Gastroesophageal sphincter (tissue), 4 donors: ENCODE results near the gene PRDM12. TPM values are rescaled to one million over a fixed set of nuclear protein-coding genes. Genes with fewer than 3 reads are reported as not detected.

Source experiments
- ATAC-seq: fragments of 150-250 bp; one replicate; pipeline ENCODE4 v1.9.1; 2016; ENCODE audit warnings: mild to moderate bottlenecking, moderate library complexity
- H3K27ac ChIP-seq, 4 donors: fragments of 200-600 bp; sonication (generic) in 3 of 4; 1 replicate in 3 of 4; 2 replicates in 1 of 4; pipeline ENCODE4 v1.5.1; 2016 to 2019
- H3K27me3 ChIP-seq: fragments of 200-600 bp; sonication (generic); one replicate; pipeline ENCODE4 v1.5.1; 2019
- H3K36me3 ChIP-seq, 2 donors: fragments of 200-600 bp; sonication (generic); one replicate each; pipeline ENCODE4 v1.5.1; 2019; ENCODE audit warnings: control low read depth in 1 of 2
- H3K4me1 ChIP-seq, 3 donors: fragments of 200-600 bp; sonication (generic); 1 replicate in 2 of 3; 2 replicates in 1 of 3; pipeline ENCODE4 v1.5.1; 2016 to 2019; ENCODE audit warnings: control low read depth in 2 of 3
- H3K4me3 ChIP-seq, 2 donors: fragments of 200-600 bp; sonication (generic); one replicate each; pipeline ENCODE4 v1.5.1; 2019; ENCODE audit warnings: mild to moderate bottlenecking in 1 of 2, moderate library complexity in 1 of 2
- H3K9me3 ChIP-seq, 3 donors: fragments of 200-600 bp; sonication (generic); one replicate each; pipeline ENCODE4 v1.5.1; 2017 to 2019; ENCODE audit warnings: control low read depth in 2 of 3
- EP300 ChIP-seq: sonication (generic); formaldehyde crosslinking; IDR thresholded peaks from one replicate; pipeline ENCODE4 v1.6.1; 2017; ENCODE audit warnings: antibody characterized with exemption, mild to moderate bottlenecking
- POLR2A ChIP-seq, 2 donors: fragments of 450-650 bp; IDR thresholded peaks; one replicate each; pipeline ENCODE4 v1.6.1; 2017; ENCODE audit warnings: antibody characterized with exemption in 2 of 2, mild to moderate bottlenecking in 2 of 2, moderate library complexity in 1 of 2
- POLR2AphosphoS5 ChIP-seq: sonication (generic); formaldehyde crosslinking; IDR thresholded peaks from one replicate; pipeline ENCODE4 v1.6.1; 2017; ENCODE audit warnings: antibody characterized with exemption
- WGBS, 2 donors: methylation state at CpG; one replicate each; pipeline ENCODE4 v1.1.5; 2018; ENCODE audit warnings: low coverage in 1 of 2; 5-methylcytosine and 5-hydroxymethylcytosine counted together
- total RNA-seq, 4 donors: library from RNA; depleted of rRNA; stranded (reverse); fragments of >200 nt; gene quantifications; one replicate each; pipeline ENCODE4 v1.1.0, GENCODE V29; 2016
- TF ChIP-seq, protein P1 (sequence below), 4 experiments: fragments of 200-600 bp in 2 of 4; fragments of 450-650 bp in 2 of 4; sonication (generic) in 1 of 4; IDR thresholded peaks; one replicate each; pipeline ENCODE4 v1.5.1; 2017 to 2019; ENCODE audit warnings: antibody characterized with exemption in 4 of 4, mild to moderate bottlenecking in 2 of 4, moderate library complexity in 2 of 4

Gene PRDM12
- total RNA-seq, 4 donors from 2014 or later: not detected

- Histone ChIP-seq H3K27me3 (peaks cover 55% of the 10 kb centered on the region), H3K4me3 (no peak overlapping the region), H3K4me1 (peaks cover 0 to 36% (median 25%) of the 10 kb centered on the region in 3 donors), H3K36me3 (no peaks in the 10 kb centered on the region), H3K9me3 (no peaks in the 10 kb centered on the region), H3K27ac (no peak overlapping the region)
- TF ChIP-seq POLR2A (IDR thresholded peaks at IDR 0.05) (no peak), EP300 (no peak), POLR2AphosphoS5 (no peak)
- TF ChIP-seq, protein P1, sequence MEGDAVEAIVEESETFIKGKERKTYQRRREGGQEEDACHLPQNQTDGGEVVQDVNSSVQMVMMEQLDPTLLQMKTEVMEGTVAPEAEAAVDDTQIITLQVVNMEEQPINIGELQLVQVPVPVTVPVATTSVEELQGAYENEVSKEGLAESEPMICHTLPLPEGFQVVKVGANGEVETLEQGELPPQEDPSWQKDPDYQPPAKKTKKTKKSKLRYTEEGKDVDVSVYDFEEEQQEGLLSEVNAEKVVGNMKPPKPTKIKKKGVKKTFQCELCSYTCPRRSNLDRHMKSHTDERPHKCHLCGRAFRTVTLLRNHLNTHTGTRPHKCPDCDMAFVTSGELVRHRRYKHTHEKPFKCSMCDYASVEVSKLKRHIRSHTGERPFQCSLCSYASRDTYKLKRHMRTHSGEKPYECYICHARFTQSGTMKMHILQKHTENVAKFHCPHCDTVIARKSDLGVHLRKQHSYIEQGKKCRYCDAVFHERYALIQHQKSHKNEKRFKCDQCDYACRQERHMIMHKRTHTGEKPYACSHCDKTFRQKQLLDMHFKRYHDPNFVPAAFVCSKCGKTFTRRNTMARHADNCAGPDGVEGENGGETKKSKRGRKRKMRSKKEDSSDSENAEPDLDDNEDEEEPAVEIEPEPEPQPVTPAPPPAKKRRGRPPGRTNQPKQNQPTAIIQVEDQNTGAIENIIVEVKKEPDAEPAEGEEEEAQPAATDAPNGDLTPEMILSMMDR (IDR thresholded peaks at IDR 0.05): no peak
- no peak for ATAC-seq
- 98 to 100% methylated on average over 5 to 9 of the region's 13 CpGs for WGBS, 2 donors
These were observed 3.8 kb downstream of the PRDM12 start for GRCh38 chr9:130668196-130668595.

DNA sequence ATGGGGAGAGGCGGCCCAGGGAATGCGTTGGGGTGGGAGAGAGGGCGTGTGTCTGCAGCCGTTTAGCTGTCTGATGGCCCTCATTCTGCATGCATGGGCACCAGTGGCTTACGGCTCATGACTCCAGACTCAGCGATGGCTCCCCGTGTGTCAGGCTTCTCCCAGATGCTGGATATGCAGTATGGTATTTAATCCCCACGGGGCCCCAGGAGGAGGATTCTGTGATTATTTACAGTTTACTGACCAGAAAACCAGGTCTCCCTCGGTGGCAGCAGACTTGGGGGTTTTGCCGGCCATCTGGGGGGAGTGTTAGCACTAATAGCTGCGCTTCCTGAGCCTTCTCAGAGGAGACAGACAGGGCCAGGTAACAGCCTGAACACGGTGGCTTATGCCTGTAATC, 4.3 kb downstream of the PRDM12 start:
- Histone ChIP-seq H3K27me3 (peaks cover 51% of the 10 kb centered on the region), H3K27ac (no peak overlapping the region), H3K4me3 (no peak overlapping the region), H3K36me3 (no peaks in the 10 kb centered on the region), H3K9me3 (no peaks in the 10 kb centered on the region), H3K4me1 (peaks cover 0 to 32% (median 20%) of the 10 kb centered on the region in 3 donors)
- no peak for ATAC-seq
- no peak for TF ChIP-seq POLR2A (IDR thresholded peaks at IDR 0.05)
- TF ChIP-seq EP300: no peak
- TF ChIP-seq, protein P1 (IDR thresholded peaks at IDR 0.05): no peak
- TF ChIP-seq POLR2AphosphoS5: no peak
- WGBS, 2 donors: 36 to 48% methylated on average over 4 to 6 of the region's 12 CpGs

DNA sequence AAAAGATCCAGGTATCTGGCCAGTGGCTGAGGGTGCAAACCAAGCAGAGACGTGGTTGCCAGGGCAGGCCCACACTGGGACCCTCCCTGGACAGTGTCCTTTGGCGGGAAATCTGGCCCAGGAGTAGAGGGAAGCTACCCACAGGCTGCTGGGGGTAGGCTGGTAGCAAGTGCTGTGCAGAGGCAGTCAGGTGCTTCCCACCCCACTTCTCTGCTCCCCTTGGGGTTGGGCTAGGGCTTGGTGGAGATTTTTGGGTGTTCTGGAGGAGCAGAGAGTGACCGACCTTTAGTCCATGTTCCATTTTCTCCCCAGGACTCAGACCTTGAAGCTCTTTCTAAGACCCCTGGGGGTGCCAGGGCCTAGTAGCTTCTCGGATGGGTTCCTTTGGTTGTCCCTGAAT, 5.6 kb downstream of the PRDM12 start:
- no peak overlapping the region for H3K4me3 ChIP-seq
- TF ChIP-seq, protein P1 (IDR thresholded peaks at IDR 0.05): no peak
- no peak for TF ChIP-seq POLR2A (IDR thresholded peaks at IDR 0.05)
- no peaks in the 10 kb centered on the region for H3K9me3 ChIP-seq
- no peak overlapping the region for H3K27ac ChIP-seq
- peaks cover 0 to 19% (median 8%) of the 10 kb centered on the region in 3 donors for H3K4me1 ChIP-seq
- ATAC-seq: no peak
- no peaks in the 10 kb centered on the region for H3K36me3 ChIP-seq
- peaks cover 38% of the 10 kb centered on the region for H3K27me3 ChIP-seq
- 90% methylated on average over 2 of the region's 4 CpGs; no CpG with 5 or more reads in 1 of the 2 donors for WGBS, 2 donors

GRCh38 chr9:130670644-130671043, 6.2 kb downstream of the PRDM12 start:
- H3K36me3 ChIP-seq: no peaks in the 10 kb centered on the region
- no peaks in the 10 kb centered on the region for H3K9me3 ChIP-seq
- TF ChIP-seq POLR2AphosphoS5 (no peak), POLR2A (IDR thresholded peaks at IDR 0.05) (no peak), EP300 (no peak)
- TF ChIP-seq, protein P1 (IDR thresholded peaks at IDR 0.05): no peak
- WGBS, 2 donors: 71 to 79% methylated on average over 2 to 3 of the region's 6 CpGs
- H3K4me3 ChIP-seq: no peak overlapping the region
- H3K27me3 ChIP-seq: peaks cover 31% of the 10 kb centered on the region
- peaks cover 0 to 12% (median 2%) of the 10 kb centered on the region in 3 donors for H3K4me1 ChIP-seq
- H3K27ac ChIP-seq: no peak overlapping the region
- no peak for ATAC-seq

- peaks cover 13% of the 10 kb centered on the region for H3K27me3 ChIP-seq
- no peaks in the 10 kb centered on the region for H3K36me3 ChIP-seq
- no peaks in the 10 kb centered on the region for H3K9me3 ChIP-seq
- 89% methylated on average over 3 to 7 of the region's 8 CpGs for WGBS, 2 donors
- H3K4me1 ChIP-seq: no peaks in the 10 kb centered on the region
- H3K4me3 ChIP-seq: no peak overlapping the region
- TF ChIP-seq POLR2AphosphoS5: no peak
- TF ChIP-seq, protein P1 (IDR thresholded peaks at IDR 0.05): no peak
- no peak for TF ChIP-seq EP300
- TF ChIP-seq POLR2A (IDR thresholded peaks at IDR 0.05): no peak
- no peak for ATAC-seq
- H3K27ac ChIP-seq: no peak overlapping the region
These were observed 8.1 kb downstream of the PRDM12 start for GRCh38 chr9:130672466-130672865.
